ENCODE measurements around the gene RABGAP1. TPM values are rescaled to one million over a fixed set of nuclear protein-coding genes. Genes with fewer than 3 reads are reported as not detected.

Gene RABGAP1
- total and polyA plus RNA-seq, 4 donors = 3.8 to 25.7 (median 10.5) TPM

DNA sequence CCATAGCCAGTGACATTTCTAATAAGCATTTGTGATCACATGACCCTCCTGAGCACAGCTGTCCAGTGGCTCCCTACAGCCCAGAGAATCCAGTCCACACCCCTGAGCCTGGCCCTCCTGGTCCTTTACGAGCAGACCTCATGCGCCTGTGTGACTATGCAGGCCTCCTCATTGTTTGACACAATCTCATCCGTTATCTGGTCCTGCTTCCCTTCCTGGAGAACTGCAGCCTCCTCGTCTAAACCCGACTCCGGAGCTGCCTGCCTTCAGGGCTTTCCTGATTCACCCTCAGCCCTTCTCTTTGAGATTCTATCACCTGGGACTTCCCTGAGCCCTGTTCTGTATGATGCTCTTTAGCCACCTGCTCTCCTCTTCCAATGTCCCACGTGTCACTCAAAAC, 172.4 kb downstream of the RABGAP1 start (continued):
- TF ChIP-seq YY1 (IDR thresholded peaks at IDR 0.05) = no peak

DNA sequence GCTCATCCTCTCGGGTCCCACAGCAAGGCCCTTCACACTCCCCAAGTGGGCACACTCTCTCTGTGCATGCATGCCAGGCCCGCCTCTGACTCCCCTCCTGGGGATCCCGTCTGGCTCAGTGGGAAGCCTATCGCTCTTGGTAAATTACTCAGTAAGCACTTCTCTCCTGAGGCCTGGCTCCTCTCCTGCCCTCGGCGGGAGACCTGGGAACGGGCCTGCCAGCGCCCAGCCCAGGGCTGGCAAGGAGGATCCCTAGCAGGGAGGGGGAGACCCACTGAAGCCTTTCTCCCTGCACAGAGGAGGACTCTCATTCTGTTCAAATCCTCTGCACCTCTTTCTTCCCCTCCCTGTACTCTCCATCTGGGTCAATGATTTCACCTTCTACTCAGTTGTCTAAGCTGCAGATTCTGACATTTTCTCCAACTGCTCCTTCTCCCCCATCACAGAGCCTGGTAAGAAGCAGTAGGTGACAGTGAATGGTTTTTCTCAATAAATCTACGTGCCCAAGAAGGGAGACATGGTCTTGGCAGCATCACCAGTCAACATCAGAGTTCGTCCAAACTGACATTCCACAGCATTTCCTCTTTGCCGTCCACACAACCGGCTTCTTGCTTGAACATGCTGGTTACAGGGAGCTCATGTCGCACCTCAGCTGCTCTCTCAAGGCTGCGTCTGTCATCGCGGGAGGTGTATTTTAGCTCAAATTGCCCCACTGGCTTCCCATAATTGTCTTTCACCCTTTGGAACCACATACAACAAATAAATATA, 174.5 kb downstream of the RABGAP1 start:
- no peak overlapping the region for H3K9ac ChIP-seq (ENCODE audit: low read depth in 1 of 2, low read length in 2 of 2)
- H3K9me3 ChIP-seq (ENCODE audit: control insufficient read depth in 4 of 4, low read length in 3 of 4) = no peaks in the 10 kb centered on the region
- H3K36me3 ChIP-seq (ENCODE audit: control insufficient read depth in 4 of 4, insufficient read depth in 3 of 4, low read depth in 1 of 4, low read length in 3 of 4) = peaks cover 0 to 3% (median under 1%) of the 10 kb centered on the region in 4 donors
- H3K4me1 ChIP-seq (ENCODE audit: control insufficient read depth in 4 of 4, insufficient read depth in 4 of 4, low read length in 3 of 4) = no peaks in the 10 kb centered on the region
- TF ChIP-seq EGR1 (IDR thresholded peaks at IDR 0.05; ENCODE audit: low read depth in 2 of 2) (no peak), GABPA (IDR thresholded peaks at IDR 0.05 in 1 of 2, conservative IDR thresholded peaks at IDR 0.05 in 1 of 2) (no peak)
- WGBS = 94% methylated on average over 16 of the region's 16 CpGs
- H3K4me3 ChIP-seq (ENCODE audit: low read depth in 1 of 3, low read length in 3 of 3) = no peak overlapping the region
- no peak overlapping the region for H3K27ac ChIP-seq (ENCODE audit: low read depth in 1 of 2, low read length in 2 of 2)
- no peaks in the 10 kb centered on the region for H3K27me3 ChIP-seq (ENCODE audit: control insufficient read depth in 4 of 4, insufficient read depth in 4 of 4, low read length in 3 of 4)
- DNase-seq (ENCODE audit: low spot score) = no peak

DNA sequence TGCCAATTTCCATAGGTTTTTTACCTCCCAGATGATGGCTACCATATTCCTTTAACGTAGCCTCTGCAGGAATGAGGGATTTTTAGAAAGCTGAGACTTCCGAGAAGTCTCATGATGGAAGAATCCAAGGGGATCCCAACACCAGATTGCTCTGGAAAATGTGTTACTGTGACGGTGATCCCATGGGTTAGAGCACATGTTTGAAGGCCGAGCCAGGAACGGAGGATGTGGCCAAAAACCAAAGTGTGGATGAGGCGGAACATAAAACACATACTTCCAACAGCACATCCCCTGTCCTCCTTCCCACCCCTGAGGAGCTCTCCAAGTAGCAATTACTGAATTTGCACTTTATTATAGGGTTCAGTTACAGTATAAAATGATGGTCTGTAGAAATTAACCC, 175.2 kb downstream of the RABGAP1 start:
- Histone ChIP-seq H3K9me3 (ENCODE audit: control insufficient read depth in 4 of 4, low read length in 3 of 4) (no peaks in the 10 kb centered on the region), H3K9ac (ENCODE audit: low read depth in 1 of 2, low read length in 2 of 2) (no peak overlapping the region), H3K27me3 (ENCODE audit: control insufficient read depth in 4 of 4, insufficient read depth in 4 of 4, low read length in 3 of 4) (no peaks in the 10 kb centered on the region), H3K36me3 (ENCODE audit: control insufficient read depth in 4 of 4, insufficient read depth in 3 of 4, low read depth in 1 of 4, low read length in 3 of 4) (peaks cover 0 to 4% (median under 1%) of the 10 kb centered on the region in 4 donors), H3K27ac (ENCODE audit: low read depth in 1 of 2, low read length in 2 of 2) (no peak overlapping the region), H3K4me3 (ENCODE audit: low read depth in 1 of 3, low read length in 3 of 3) (no peak overlapping the region), H3K4me1 (ENCODE audit: control insufficient read depth in 4 of 4, insufficient read depth in 4 of 4, low read length in 3 of 4) (peaks cover 0 to 1% (median under 1%) of the 10 kb centered on the region in 4 donors)
- no peak for DNase-seq (ENCODE audit: low spot score)
- no peak for TF ChIP-seq SP1 (IDR thresholded peaks at IDR 0.05)
- no peak for TF ChIP-seq HNF4A (conservative IDR thresholded peaks at IDR 0.05)
- TF ChIP-seq, protein P1, sequence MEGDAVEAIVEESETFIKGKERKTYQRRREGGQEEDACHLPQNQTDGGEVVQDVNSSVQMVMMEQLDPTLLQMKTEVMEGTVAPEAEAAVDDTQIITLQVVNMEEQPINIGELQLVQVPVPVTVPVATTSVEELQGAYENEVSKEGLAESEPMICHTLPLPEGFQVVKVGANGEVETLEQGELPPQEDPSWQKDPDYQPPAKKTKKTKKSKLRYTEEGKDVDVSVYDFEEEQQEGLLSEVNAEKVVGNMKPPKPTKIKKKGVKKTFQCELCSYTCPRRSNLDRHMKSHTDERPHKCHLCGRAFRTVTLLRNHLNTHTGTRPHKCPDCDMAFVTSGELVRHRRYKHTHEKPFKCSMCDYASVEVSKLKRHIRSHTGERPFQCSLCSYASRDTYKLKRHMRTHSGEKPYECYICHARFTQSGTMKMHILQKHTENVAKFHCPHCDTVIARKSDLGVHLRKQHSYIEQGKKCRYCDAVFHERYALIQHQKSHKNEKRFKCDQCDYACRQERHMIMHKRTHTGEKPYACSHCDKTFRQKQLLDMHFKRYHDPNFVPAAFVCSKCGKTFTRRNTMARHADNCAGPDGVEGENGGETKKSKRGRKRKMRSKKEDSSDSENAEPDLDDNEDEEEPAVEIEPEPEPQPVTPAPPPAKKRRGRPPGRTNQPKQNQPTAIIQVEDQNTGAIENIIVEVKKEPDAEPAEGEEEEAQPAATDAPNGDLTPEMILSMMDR (IDR thresholded peaks at IDR 0.05; ENCODE audit: low read depth, low read length, missing input control) = no peak
- TF ChIP-seq, protein P2, sequence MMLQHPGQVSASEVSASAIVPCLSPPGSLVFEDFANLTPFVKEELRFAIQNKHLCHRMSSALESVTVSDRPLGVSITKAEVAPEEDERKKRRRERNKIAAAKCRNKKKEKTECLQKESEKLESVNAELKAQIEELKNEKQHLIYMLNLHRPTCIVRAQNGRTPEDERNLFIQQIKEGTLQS (IDR thresholded peaks at IDR 0.05) = no peak
- no peak for TF ChIP-seq HNF4G (IDR thresholded peaks at IDR 0.05)
- TF ChIP-seq RAD21 (IDR thresholded peaks at IDR 0.05) = no peak
- TF ChIP-seq, protein P3, sequence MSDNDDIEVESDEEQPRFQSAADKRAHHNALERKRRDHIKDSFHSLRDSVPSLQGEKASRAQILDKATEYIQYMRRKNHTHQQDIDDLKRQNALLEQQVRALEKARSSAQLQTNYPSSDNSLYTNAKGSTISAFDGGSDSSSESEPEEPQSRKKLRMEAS (IDR thresholded peaks at IDR 0.05) = no peak
- no peak for TF ChIP-seq FOXA1 (IDR thresholded peaks at IDR 0.05)
- TF ChIP-seq RXRA (IDR thresholded peaks at IDR 0.05) = no peak
- TF ChIP-seq EGR1 (IDR thresholded peaks at IDR 0.05; ENCODE audit: low read depth in 2 of 2) = no peak
- no peak for TF ChIP-seq NR2F2 (IDR thresholded peaks at IDR 0.05)
- TF ChIP-seq, protein P4, sequence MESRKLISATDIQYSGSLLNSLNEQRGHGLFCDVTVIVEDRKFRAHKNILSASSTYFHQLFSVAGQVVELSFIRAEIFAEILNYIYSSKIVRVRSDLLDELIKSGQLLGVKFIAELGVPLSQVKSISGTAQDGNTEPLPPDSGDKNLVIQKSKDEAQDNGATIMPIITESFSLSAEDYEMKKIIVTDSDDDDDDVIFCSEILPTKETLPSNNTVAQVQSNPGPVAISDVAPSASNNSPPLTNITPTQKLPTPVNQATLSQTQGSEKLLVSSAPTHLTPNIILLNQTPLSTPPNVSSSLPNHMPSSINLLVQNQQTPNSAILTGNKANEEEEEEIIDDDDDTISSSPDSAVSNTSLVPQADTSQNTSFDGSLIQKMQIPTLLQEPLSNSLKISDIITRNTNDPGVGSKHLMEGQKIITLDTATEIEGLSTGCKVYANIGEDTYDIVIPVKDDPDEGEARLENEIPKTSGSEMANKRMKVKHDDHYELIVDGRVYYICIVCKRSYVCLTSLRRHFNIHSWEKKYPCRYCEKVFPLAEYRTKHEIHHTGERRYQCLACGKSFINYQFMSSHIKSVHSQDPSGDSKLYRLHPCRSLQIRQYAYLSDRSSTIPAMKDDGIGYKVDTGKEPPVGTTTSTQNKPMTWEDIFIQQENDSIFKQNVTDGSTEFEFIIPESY (IDR thresholded peaks at IDR 0.05) = no peak
- no peak for TF ChIP-seq TAF1 (conservative IDR thresholded peaks at IDR 0.05)
- no peak for TF ChIP-seq GABPA (IDR thresholded peaks at IDR 0.05 in 1 of 2, conservative IDR thresholded peaks at IDR 0.05 in 1 of 2)
- no peak for TF ChIP-seq YY1 (IDR thresholded peaks at IDR 0.05)
- TF ChIP-seq, protein P5, sequence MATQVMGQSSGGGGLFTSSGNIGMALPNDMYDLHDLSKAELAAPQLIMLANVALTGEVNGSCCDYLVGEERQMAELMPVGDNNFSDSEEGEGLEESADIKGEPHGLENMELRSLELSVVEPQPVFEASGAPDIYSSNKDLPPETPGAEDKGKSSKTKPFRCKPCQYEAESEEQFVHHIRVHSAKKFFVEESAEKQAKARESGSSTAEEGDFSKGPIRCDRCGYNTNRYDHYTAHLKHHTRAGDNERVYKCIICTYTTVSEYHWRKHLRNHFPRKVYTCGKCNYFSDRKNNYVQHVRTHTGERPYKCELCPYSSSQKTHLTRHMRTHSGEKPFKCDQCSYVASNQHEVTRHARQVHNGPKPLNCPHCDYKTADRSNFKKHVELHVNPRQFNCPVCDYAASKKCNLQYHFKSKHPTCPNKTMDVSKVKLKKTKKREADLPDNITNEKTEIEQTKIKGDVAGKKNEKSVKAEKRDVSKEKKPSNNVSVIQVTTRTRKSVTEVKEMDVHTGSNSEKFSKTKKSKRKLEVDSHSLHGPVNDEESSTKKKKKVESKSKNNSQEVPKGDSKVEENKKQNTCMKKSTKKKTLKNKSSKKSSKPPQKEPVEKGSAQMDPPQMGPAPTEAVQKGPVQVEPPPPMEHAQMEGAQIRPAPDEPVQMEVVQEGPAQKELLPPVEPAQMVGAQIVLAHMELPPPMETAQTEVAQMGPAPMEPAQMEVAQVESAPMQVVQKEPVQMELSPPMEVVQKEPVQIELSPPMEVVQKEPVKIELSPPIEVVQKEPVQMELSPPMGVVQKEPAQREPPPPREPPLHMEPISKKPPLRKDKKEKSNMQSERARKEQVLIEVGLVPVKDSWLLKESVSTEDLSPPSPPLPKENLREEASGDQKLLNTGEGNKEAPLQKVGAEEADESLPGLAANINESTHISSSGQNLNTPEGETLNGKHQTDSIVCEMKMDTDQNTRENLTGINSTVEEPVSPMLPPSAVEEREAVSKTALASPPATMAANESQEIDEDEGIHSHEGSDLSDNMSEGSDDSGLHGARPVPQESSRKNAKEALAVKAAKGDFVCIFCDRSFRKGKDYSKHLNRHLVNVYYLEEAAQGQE (IDR thresholded peaks at IDR 0.05) = no peak
- TF ChIP-seq JUND (IDR thresholded peaks at IDR 0.05) = no peak
- TF ChIP-seq FOXA2 (IDR thresholded peaks at IDR 0.05) = no peak
- WGBS = 96% methylated on average over 6 of the region's 6 CpGs
